ENCODE results near the gene PCTP. TPM values are rescaled to one million over a fixed set of nuclear protein-coding genes. Genes with fewer than 3 reads are reported as not detected.

PCTP gene
- total and polyA plus RNA-seq, 9 of the 15 experiments (the other 6 are each of a cell fraction or from before 2014, with no cell fraction given) = 10.9 to 62.3 (median 41.2) TPM

GRCh38 chr17:55722016-55722736 is 28.7 kb upstream of the PCTP start:
- BruUV-seq (replicated peaks) = no TSS peak
- peak overlapping the region; percentile 54 for H3K4me2 ChIP-seq (ENCODE audit: insufficient read depth, low read length)
- DNase-seq (ENCODE audit: extremely low read depth in 1 of 4, low spot score in 3 of 4) (no peak), ATAC-seq (peak; percentile 13; the same call in 1 of the 3 replicates), FAIRE-seq (no peak)
- H3K4me3 ChIP-seq = no peak overlapping the region
- intact Hi-C loops (cut with micrococcal nuclease) (no loop called here), in situ Hi-C loops (cut with MboI) (loop anchor here (5.0 kb wide), 1 partner anchor 45 kb away; no protein-coding TSS in a partner anchor)
- H3K27me3 ChIP-seq (ENCODE audit: control insufficient read depth in 2 of 2, insufficient read depth in 2 of 2, low read length in 2 of 2) = no peaks in the 10 kb centered on the region
- CTCF ChIA-PET (ENCODE audit: low intra/inter-chr PET ratio) = no interaction called here
- no peaks in the 10 kb centered on the region for H3K9me3 ChIP-seq (replicated peaks; ENCODE audit: control insufficient read depth, insufficient read depth, low read depth, low read length)
- H4K20me1 ChIP-seq (replicated peaks; ENCODE audit: control insufficient read depth, insufficient read depth, low read length) = no peaks in the 10 kb centered on the region
- no peak overlapping the region for H3K27ac ChIP-seq (ENCODE audit: extremely low read depth, low read depth, low read length)
- H3K9ac ChIP-seq (ENCODE audit: insufficient read depth in 1 of 2, low read depth in 2 of 2, low read length in 2 of 2) = peak overlapping the region; percentile 22 to 57; a peak in 2 of 4 replicates
- peaks cover 3 to 6% of the 10 kb centered on the region in 2 experiments; a peak in 3 of 5 replicates for H3K4me1 ChIP-seq (replicated peaks in 1 of 2; ENCODE audit: control insufficient read depth in 2 of 2, insufficient read depth in 2 of 2, low read length in 2 of 2)
- H3K9me1 ChIP-seq (ENCODE audit: control insufficient read depth, insufficient read depth, low read length) = no peaks in the 10 kb centered on the region
- 19% methylated on average over 5 of the region's 5 CpGs for WGBS (ENCODE audit: insufficient coverage, low coverage, missing lambda C conversion rate)
- H3K36me3 ChIP-seq (ENCODE audit: control insufficient read depth, insufficient read depth, low read length) = no peaks in the 10 kb centered on the region
- H2AFZ ChIP-seq (ENCODE audit: low read depth, low read length) = peak overlapping the region; percentile 58
- TF ChIP-seq RBM14 (IDR thresholded peaks at IDR 0.05; ENCODE audit: borderline replicate concordance, insufficient read depth, low read depth, low read length) (no peak), SRSF1 (IDR thresholded peaks at IDR 0.05; ENCODE audit: low read depth, low read length) (no peak), PBX2 (CRISPR knock-in tag; IDR thresholded peaks at IDR 0.05; ENCODE audit: low read depth) (no peak), PBX2 (tag; conservative IDR thresholded peaks at IDR 0.05; ENCODE audit: low read depth) (peak; percentile 91), NCOR1 (IDR thresholded peaks at IDR 0.05) (peak; percentile 12; the same call in 1 of the 2 replicates), ZNF740 (CRISPR knock-in tag; IDR thresholded peaks at IDR 0.05) (no peak), ZNF740 (tag; IDR thresholded peaks at IDR 0.05) (no peak), MAZ (CRISPR knock-in tag; conservative IDR thresholded peaks at IDR 0.05 in 1 of 2, IDR thresholded peaks at IDR 0.05 in 1 of 2) (0 out of 4 replicates have a peak, but pooled peaks of 1 of the 2 experiments have one; percentile 22), CBFA2T3 (IDR thresholded peaks at IDR 0.05) (peak; percentile 64), EP300 (IDR thresholded peaks at IDR 0.05; ENCODE audit: low read length) (0 out of 2 replicates have a peak, but pooled peaks have one; percentile 21), MEIS2 (IDR thresholded peaks at IDR 0.05; ENCODE audit: partially characterized antibody) (peak; percentile 91), TCF3 (CRISPR knock-in tag; IDR thresholded peaks at IDR 0.05) (0 out of 2 replicates have a peak, but pooled peaks have one; percentile 15), RCOR1 (IDR thresholded peaks at IDR 0.05; ENCODE audit: borderline replicate concordance in 1 of 2, low read depth in 2 of 2, low read length in 2 of 2) (peak in 1 of 2 experiments; percentile 70; a peak in 1 of 4 replicates), KDM1A (IDR thresholded peaks at IDR 0.05) (peak; percentile 89 to 92), FOXK1 (CRISPR knock-in tag; IDR thresholded peaks at IDR 0.05; ENCODE audit: borderline replicate concordance) (no peak)
- TF ChIP-seq, protein P1, sequence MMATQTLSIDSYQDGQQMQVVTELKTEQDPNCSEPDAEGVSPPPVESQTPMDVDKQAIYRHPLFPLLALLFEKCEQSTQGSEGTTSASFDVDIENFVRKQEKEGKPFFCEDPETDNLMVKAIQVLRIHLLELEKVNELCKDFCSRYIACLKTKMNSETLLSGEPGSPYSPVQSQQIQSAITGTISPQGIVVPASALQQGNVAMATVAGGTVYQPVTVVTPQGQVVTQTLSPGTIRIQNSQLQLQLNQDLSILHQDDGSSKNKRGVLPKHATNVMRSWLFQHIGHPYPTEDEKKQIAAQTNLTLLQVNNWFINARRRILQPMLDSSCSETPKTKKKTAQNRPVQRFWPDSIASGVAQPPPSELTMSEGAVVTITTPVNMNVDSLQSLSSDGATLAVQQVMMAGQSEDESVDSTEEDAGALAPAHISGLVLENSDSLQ (IDR thresholded peaks at IDR 0.05) = peak; percentile 61
- no peaks in the 10 kb centered on the region for H3K79me2 ChIP-seq (ENCODE audit: control insufficient read depth, insufficient read depth, low read length)
- POLR2A ChIA-PET = interaction anchor here (0.9 to 3.7 kb wide), 3 partner anchors 10 to 14 kb away, joined by 3 to 12 read pairs (median 4); no protein-coding TSS in a partner anchor
